ENCODE data around the gene TNFAIP2. TPM values are rescaled to one million over a fixed set of nuclear protein-coding genes. Genes with fewer than 3 reads are reported as not detected.
"Not testable (repeated sequence)": the region's sequence is repeated elsewhere in the genome, so short reads cannot be mapped to it uniquely, and the experiment has no call there.

TNFAIP2 gene
- total RNA-seq, 1 donor from 2014 or later: 108 TPM

DNA sequence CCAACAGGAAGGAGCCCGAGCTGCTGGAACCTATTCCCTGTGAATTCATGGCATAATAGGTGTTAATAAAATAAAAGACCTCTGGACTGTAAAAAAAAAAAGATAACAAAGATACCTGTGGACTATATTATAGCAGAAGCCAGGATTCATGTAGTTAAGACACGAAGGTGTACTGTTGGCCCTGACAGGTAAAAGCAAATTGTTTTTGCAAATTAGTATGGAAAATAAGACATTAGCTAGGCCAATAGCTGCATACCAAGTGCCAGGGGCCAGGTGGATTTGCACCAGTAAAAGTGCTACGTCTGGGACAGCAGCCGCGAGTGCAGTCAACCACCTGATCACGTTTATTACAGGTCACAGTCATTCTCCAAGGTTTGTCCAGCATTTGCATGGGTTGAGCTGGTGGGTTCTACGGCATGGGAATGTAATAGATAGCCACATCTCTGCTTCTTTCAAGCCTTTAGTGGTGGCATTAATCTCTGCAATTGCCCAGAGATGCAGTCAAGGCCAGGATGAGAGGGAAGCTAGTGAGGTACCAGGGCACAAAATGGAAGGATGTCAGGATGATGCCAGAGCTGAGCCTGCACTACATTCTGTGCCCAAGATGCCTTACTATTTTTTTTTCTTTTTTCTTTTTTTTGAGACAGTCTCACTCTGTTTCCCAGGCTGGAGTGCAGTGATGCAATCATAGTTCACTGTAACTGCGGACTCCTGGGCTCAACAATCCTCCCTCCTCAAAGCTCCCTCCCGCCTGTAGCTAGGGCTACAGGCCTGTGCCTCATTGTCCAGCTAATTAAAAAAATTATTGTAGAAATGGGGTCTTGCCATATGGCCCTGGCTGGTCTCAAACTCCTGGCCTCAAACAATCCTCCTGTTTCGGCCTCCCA, 26.3 kb downstream of the TNFAIP2 start:
- DNase-seq (ENCODE audit: low spot score in 2 of 2, unreplicated experiment in 2 of 2): no peak
- Mint-ChIP-seq H3K4me1 (peaks cover 11% of the 10 kb centered on the region), H3K27ac (no peak overlapping the region), H3K36me3 (no peaks in the 10 kb centered on the region), H3K27me3 (ENCODE audit: low read depth) (no peaks in the 10 kb centered on the region), H3K4me3 (no peak overlapping the region), H3K9me3 (no peaks in the 10 kb centered on the region)
- TF ChIP-seq, protein P1, sequence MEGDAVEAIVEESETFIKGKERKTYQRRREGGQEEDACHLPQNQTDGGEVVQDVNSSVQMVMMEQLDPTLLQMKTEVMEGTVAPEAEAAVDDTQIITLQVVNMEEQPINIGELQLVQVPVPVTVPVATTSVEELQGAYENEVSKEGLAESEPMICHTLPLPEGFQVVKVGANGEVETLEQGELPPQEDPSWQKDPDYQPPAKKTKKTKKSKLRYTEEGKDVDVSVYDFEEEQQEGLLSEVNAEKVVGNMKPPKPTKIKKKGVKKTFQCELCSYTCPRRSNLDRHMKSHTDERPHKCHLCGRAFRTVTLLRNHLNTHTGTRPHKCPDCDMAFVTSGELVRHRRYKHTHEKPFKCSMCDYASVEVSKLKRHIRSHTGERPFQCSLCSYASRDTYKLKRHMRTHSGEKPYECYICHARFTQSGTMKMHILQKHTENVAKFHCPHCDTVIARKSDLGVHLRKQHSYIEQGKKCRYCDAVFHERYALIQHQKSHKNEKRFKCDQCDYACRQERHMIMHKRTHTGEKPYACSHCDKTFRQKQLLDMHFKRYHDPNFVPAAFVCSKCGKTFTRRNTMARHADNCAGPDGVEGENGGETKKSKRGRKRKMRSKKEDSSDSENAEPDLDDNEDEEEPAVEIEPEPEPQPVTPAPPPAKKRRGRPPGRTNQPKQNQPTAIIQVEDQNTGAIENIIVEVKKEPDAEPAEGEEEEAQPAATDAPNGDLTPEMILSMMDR (IDR thresholded peaks at IDR 0.05; ENCODE audit: unreplicated experiment): no peak

- Mint-ChIP-seq H3K4me1 (peaks cover 11% of the 10 kb centered on the region), H3K36me3 (no peaks in the 10 kb centered on the region), H3K4me3 (no peak overlapping the region), H3K27ac (no peak overlapping the region), H3K27me3 (ENCODE audit: low read depth) (no peaks in the 10 kb centered on the region), H3K9me3 (no peaks in the 10 kb centered on the region)
- no peak for DNase-seq (ENCODE audit: low spot score in 2 of 2, unreplicated experiment in 2 of 2)
- TF ChIP-seq, protein P1 (IDR thresholded peaks at IDR 0.05; ENCODE audit: unreplicated experiment): no peak
Measured at GRCh38 chr14:103151270-103151945, 28.1 kb downstream of the TNFAIP2 start.

DNA sequence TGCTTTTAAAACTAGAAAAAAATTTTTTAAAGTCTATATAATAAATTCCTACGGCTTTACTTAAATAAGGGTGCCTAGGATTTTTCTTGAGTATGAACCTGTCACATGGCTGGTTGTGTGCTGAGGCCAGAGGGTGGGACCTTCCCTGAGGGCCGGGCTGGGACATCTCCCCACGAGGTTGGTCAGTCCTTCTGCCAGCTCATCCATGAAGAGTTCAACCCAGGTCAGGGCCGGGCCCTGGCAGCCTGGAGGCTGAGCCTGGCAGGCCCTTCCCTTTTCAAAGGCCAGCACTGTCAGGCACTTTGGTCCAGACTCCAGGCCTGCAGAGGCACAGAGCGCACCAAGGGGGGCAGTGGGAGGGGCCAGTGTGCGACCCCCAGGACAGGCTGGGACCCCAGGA, 31.7 kb downstream of the TNFAIP2 start:
- no peak overlapping the region for H3K4me3 Mint-ChIP-seq
- H3K9me3 Mint-ChIP-seq: no peaks in the 10 kb centered on the region
- TF ChIP-seq, protein P1 (IDR thresholded peaks at IDR 0.05; ENCODE audit: unreplicated experiment): no peak
- no peak for DNase-seq (ENCODE audit: low spot score in 2 of 2, unreplicated experiment in 2 of 2)
- no peaks in the 10 kb centered on the region for H3K27me3 Mint-ChIP-seq (ENCODE audit: low read depth)
- peaks cover 27% of the 10 kb centered on the region for H3K4me1 Mint-ChIP-seq
- no peaks in the 10 kb centered on the region for H3K36me3 Mint-ChIP-seq
- no peak overlapping the region for H3K27ac Mint-ChIP-seq

GRCh38 chr14:103155416-103155815, 32.2 kb downstream of the TNFAIP2 start:
- H3K27me3 Mint-ChIP-seq (ENCODE audit: low read depth): not testable (repeated sequence)

DNA sequence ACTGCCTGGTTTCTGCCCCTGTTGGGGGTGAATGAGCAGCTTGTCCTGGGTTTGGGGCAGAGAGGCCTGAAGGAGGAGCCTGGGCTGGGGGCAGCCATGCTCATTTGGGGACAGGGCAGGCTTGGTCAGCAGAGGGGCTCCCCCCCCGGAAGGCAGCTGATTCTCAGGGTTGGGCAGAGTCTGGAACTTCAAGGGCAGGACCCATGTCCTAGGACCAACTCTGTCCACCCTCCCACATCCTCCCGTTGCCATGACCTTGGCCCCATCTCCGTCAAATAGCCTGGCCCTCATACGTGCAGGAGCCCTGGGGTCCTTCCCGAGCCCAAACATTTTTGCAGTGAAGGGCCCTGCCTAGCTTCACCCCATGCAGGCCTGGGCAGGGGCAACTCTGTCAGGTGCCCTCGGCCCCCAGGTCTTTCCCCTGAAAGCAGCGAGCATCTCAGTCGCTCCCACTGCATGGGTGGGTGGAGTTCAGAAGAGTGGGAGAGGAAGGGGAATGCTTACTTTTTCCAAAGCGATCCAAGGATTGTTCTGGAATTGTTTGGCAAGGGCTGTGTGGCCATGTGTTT, 32.6 kb downstream of the TNFAIP2 start:
- DNase-seq (ENCODE audit: low spot score in 2 of 2, unreplicated experiment in 2 of 2): no peak
- Mint-ChIP-seq H3K4me1 (peaks cover 27% of the 10 kb centered on the region), H3K27ac (no peak overlapping the region), H3K36me3 (no peaks in the 10 kb centered on the region), H3K4me3 (no peak overlapping the region), H3K27me3 (ENCODE audit: low read depth) (no peaks in the 10 kb centered on the region), H3K9me3 (no peaks in the 10 kb centered on the region)
- TF ChIP-seq, protein P1 (IDR thresholded peaks at IDR 0.05; ENCODE audit: unreplicated experiment): no peak

More at GRCh38 chr14:103155416-103155815, 32.2 kb downstream of the TNFAIP2 start:
- not testable (repeated sequence) for H3K4me3 Mint-ChIP-seq; DNase-seq (ENCODE audit: low spot score in 2 of 2, unreplicated experiment in 2 of 2); H3K9me3 Mint-ChIP-seq; H3K36me3 Mint-ChIP-seq; H3K27ac Mint-ChIP-seq
- H3K4me1 Mint-ChIP-seq: peaks cover 27% of the 10 kb centered on the region
